ENCODE data around the gene OTOP1. TPM values are rescaled to one million over a fixed set of nuclear protein-coding genes. Genes with fewer than 3 reads are reported as not detected.
"Not testable (repeated sequence)": the region's sequence is repeated elsewhere in the genome, so short reads cannot be mapped to it uniquely, and the experiment has no call there.

Gene OTOP1
- total RNA-seq, 1 experiment from 2014 or later = not detected

DNA sequence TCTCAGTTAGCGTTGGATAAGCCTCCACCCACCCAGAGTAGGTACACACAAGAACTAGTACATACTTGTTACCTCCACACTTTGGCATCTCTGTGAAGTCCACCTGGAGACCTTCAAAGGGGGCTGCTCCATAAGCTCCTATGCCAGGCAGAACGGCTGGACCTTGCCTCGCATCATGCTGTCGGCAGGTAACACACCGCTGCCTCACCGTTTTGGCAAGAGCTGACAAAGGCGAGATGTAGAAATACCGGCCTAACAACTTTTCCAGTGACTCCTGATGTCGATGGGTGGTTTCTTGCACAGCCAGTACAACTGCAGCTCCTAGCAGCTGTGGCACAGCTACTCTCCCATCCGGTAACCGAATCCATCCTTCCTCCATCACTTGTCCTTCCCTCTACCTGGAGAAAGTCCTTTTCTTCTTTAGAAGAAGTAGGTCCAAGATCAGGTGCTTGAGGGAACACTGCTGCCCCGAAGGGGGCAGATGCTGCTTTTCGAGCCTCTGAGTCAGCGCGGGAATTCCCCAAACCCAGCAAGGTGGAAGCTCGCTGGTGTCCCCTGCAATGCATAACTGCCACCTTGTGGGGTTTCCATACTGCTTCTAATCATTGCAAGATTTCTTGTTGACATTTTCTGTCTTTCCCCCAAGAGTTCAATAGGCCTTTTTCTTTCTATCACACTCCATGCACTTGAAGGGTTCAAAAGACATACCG is 65.6 kb downstream of the OTOP1 start:
- not testable (repeated sequence) for H3K27ac ChIP-seq (ENCODE audit: insufficient read length, low read depth, low read length)

More for the DNA sequence above, 65.6 kb downstream of the OTOP1 start:
- not testable (repeated sequence) for H3K4me1 ChIP-seq (ENCODE audit: insufficient read depth, low read length); H3K79me2 ChIP-seq (ENCODE audit: insufficient read depth, low read length); DNase-seq; H2BK120ac ChIP-seq (ENCODE audit: low read depth, low read length, poor library complexity, severe bottlenecking); H3K27me3 ChIP-seq (ENCODE audit: insufficient read depth, low read length); H4K20me1 ChIP-seq (ENCODE audit: control insufficient read depth, insufficient read depth, insufficient read length); H3K9me3 Mint-ChIP-seq; H3K4me2 ChIP-seq (ENCODE audit: insufficient read depth, insufficient read length, low read length); H3K23ac ChIP-seq (ENCODE audit: insufficient read length, low read depth, low read length); H3K56ac ChIP-seq (ENCODE audit: insufficient read length, low read depth, low read length); H2BK15ac ChIP-seq (ENCODE audit: low read depth, low read length); H3K23me2 ChIP-seq (ENCODE audit: insufficient read length, low read depth, low read length, poor library complexity, severe bottlenecking); H3K9ac ChIP-seq (ENCODE audit: extremely low read depth, insufficient read length, low read length); H3K18ac ChIP-seq (ENCODE audit: insufficient read length, low read depth, low read length); H2BK20ac ChIP-seq (ENCODE audit: low read depth, low read length, poor library complexity, severe bottlenecking); H4K8ac ChIP-seq (replicated peaks; ENCODE audit: insufficient read length, low read depth, low read length); H2AK5ac ChIP-seq (ENCODE audit: insufficient read length, low read length); H3T11ph ChIP-seq (ENCODE audit: low read length); H3K4ac ChIP-seq (ENCODE audit: low read depth, low read length); H3K79me1 ChIP-seq (ENCODE audit: insufficient read depth, low read depth, low read length, poor library complexity, severe bottlenecking); H2BK12ac ChIP-seq (ENCODE audit: insufficient read length, low read depth, low read length); H2BK5ac ChIP-seq (ENCODE audit: insufficient read length, low read length); H3K36me3 Mint-ChIP-seq (ENCODE audit: insufficient read depth in 1 of 3, low read depth in 3 of 3); H3K9me3 ChIP-seq (ENCODE audit: control insufficient read depth, low read depth, low read length); H2AFZ ChIP-seq (ENCODE audit: low read length); H4K91ac ChIP-seq (ENCODE audit: insufficient read length, low read depth, low read length); H3K4me3 Mint-ChIP-seq; H3K14ac ChIP-seq (ENCODE audit: insufficient read depth, low read length); H3K27ac Mint-ChIP-seq; H4K5ac ChIP-seq (ENCODE audit: insufficient read length, low read depth, low read length)
- peaks cover 19% of the 10 kb centered on the region for H3K27me3 Mint-ChIP-seq (ENCODE audit: low read depth)
- WGBS (ENCODE audit: extremely low coverage, insufficient read length, low lambda C conversion rate) = no CpG with 5 or more reads among the region's 17 CpGs
- TF ChIP-seq, protein P1, sequence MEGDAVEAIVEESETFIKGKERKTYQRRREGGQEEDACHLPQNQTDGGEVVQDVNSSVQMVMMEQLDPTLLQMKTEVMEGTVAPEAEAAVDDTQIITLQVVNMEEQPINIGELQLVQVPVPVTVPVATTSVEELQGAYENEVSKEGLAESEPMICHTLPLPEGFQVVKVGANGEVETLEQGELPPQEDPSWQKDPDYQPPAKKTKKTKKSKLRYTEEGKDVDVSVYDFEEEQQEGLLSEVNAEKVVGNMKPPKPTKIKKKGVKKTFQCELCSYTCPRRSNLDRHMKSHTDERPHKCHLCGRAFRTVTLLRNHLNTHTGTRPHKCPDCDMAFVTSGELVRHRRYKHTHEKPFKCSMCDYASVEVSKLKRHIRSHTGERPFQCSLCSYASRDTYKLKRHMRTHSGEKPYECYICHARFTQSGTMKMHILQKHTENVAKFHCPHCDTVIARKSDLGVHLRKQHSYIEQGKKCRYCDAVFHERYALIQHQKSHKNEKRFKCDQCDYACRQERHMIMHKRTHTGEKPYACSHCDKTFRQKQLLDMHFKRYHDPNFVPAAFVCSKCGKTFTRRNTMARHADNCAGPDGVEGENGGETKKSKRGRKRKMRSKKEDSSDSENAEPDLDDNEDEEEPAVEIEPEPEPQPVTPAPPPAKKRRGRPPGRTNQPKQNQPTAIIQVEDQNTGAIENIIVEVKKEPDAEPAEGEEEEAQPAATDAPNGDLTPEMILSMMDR (conservative IDR thresholded peaks at IDR 0.05) = 0 out of 3 replicates have a peak, but pooled peaks have one; percentile 12
- H3K4me1 Mint-ChIP-seq = peaks cover 26 to 28% of the 10 kb centered on the region in 2 experiments
